GM19455 (cell line): ENCODE measurements around the gene LIMK2.

ENCODE experiments used
- ATAC-seq: cut with Tn5 transposase; IDR thresholded peaks from one replicate; pipeline ENCODE4 v1.9.1; 2021; ENCODE audit not compliant: unreplicated experiment

Gene LIMK2

DNA sequence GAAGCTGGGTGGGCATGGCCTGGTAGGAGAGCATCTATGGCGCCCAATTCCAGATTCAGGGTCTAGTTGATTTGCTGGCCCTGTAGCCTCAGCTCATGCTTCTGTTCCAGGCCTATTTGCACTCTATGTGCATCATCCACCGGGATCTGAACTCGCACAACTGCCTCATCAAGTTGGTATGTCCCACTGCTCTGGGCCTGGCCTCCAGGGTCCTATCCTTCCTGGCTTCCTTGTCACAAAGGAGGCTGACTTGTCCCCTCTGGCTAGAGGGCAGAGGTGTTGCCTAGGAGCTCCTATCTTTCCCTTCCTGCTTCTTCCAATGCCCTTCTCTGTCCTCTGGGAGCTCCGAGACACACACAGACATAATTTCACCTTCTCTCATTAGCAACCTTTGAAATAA is 58.9 kb downstream of the LIMK2 start:
- no peak for ATAC-seq

DNA sequence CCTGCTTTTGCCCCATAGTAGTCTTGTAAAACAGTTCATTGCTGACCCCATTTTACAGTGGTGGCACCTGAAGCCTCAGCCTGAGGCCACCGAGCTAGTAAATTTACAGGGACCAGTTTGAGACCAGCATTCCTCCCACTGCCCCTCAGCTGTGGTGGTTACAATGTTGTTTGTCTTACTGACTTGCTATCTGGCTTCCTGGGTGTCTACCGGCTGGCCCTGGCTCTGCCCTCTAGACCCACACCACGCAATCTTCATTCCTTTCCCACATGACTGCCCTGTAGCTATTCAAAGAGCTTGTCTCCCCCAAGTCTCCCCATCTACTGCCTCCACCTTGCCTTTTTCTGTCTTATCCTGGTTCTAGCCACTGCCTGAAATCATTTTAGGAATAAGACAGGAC is 59.4 kb downstream of the LIMK2 start:
- no peak for ATAC-seq

DNA sequence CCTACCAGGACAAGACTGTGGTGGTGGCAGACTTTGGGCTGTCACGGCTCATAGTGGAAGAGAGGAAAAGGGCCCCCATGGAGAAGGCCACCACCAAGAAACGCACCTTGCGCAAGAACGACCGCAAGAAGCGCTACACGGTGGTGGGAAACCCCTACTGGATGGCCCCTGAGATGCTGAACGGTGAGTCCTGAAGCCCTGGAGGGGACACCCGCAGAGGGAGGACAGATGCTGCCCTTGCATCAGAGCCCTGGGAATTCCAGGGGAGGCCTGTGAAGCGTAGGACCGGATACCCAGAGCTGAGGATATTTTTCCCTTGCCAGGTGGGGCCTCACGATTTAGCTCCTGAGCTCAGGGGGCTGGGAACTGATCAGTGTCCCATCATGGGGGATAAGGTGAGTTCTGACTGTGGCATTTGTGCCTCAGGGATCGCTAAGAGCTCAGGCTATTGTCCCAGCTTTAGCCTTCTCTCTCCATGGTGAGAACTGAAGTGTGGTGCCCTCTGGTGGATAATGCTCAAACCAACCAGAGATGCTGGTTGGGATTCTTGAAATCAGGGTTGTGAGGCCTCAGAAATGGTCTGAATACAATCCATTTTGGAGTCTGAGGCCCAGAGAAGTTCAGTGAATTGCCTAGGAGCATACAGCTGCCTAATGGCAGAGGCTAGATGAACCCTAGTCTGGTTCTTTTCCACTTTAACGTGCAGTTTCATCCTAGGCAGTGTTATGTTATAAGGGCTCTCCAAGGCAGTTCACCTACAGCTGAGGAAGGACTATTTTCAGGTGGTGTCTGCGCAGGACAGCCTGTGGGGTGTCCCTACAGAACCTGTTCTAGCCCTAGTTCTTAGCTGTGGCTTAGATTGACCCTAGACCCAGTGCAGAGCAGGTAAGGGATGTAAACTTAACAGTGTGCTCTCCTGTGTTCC is 60.7 kb downstream of the LIMK2 start:
- ATAC-seq = no peak

DNA sequence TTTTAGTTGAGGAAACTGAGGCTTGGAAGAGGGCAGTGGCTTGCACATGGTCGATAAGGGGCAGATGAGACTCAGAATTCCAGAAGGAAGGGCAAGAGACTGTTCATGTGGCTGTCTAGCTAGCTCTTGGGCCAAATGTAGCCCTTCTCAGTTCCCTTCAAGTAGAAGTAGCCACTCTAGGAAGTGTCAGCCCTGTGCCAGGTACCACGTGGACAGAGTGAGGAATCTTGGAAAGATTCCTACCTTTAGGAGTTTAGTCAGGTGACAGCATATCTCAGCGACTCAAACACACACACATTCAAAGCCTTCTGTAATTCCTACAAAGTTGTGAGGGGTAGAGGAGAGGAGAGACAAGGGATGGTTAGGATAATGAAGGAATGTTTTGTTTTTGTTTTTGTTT is 61.9 kb downstream of the LIMK2 start:
- no peak for ATAC-seq

DNA sequence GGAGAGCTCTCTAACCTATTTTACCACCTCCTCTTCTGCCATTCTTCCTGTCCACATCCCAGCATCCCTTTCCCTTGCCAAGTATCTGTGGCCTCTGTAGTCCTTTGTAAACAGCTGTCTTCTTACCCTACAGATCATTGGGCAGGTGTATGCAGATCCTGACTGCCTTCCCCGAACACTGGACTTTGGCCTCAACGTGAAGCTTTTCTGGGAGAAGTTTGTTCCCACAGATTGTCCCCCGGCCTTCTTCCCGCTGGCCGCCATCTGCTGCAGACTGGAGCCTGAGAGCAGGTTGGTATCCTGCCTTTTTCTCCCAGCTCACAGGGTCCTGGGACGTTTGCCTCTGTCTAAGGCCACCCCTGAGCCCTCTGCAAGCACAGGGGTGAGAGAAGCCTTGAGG is 62.9 kb downstream of the LIMK2 start:
- ATAC-seq = no peak

DNA sequence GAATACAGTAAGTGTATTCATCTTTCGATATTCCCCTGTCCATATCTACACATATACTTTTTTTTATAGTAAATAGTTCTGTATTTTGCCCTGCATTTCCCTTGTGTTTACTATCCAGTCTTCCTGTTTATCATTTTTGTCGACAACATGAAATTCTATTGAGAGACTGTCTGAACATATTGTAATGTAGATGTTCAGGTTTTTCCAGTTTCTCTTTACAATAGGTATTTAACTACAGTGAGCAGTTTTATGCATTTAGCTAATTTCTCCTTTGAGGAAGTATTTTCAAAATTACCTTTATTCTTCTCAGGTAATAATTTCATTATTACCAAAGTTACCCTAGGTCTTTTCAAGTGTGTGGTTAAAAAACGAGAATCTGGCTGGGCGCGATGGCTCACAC is 63.5 kb downstream of the LIMK2 start:
- ATAC-seq = no peak

DNA sequence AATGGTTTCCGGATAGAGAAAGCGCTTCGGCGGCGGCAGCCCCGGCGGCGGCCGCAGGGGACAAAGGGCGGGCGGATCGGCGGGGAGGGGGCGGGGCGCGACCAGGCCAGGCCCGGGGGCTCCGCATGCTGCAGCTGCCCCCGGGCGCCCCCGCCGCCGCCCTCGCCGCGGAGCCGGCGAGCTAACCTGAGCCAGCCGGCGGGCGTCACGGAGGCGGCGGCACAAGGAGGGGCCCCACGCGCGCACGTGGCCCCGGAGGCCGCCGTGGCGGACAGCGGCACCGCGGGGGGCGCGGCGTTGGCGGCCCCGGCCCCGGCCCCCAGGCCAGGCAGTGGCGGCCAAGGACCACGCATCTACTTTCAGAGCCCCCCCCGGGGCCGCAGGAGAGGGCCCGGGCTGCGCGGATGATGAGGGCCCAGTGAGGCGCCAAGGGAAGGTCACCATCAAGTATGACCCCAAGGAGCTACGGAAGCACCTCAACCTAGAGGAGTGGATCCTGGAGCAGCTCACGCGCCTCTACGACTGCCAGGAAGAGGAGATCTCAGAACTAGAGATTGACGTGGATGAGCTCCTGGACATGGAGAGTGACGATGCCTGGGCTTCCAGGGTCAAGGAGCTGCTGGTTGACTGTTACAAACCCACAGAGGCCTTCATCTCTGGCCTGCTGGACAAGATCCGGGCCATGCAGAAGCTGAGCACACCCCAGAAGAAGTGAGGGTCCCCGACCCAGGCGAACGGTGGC is 64.5 kb downstream of the LIMK2 start:
- no peak for ATAC-seq

DNA sequence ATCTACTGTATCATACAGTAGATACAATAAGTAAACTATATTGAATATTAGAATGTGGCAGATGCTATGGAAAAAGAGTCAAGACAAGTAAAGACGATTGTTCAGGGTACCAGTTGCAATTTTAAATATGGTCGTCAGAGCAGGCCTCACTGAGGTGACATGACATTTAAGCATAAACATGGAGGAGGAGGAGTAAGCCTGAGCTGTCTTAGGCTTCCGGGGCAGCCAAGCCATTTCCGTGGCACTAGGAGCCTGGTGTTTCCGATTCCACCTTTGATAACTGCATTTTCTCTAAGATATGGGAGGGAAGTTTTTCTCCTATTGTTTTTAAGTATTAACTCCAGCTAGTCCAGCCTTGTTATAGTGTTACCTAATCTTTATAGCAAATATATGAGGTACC is 65.6 kb downstream of the LIMK2 start:
- ATAC-seq = no peak

DNA sequence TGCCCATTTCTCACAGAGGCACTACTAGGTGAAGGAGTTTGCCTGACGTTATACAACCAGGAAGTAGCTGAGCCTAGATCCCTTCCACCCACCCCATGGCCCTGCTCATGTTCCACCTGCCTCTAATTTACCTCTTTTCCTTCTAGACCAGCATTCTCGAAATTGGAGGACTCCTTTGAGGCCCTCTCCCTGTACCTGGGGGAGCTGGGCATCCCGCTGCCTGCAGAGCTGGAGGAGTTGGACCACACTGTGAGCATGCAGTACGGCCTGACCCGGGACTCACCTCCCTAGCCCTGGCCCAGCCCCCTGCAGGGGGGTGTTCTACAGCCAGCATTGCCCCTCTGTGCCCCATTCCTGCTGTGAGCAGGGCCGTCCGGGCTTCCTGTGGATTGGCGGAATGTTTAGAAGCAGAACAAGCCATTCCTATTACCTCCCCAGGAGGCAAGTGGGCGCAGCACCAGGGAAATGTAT is 66.1 kb downstream of the LIMK2 start:
- ATAC-seq = no peak

DNA sequence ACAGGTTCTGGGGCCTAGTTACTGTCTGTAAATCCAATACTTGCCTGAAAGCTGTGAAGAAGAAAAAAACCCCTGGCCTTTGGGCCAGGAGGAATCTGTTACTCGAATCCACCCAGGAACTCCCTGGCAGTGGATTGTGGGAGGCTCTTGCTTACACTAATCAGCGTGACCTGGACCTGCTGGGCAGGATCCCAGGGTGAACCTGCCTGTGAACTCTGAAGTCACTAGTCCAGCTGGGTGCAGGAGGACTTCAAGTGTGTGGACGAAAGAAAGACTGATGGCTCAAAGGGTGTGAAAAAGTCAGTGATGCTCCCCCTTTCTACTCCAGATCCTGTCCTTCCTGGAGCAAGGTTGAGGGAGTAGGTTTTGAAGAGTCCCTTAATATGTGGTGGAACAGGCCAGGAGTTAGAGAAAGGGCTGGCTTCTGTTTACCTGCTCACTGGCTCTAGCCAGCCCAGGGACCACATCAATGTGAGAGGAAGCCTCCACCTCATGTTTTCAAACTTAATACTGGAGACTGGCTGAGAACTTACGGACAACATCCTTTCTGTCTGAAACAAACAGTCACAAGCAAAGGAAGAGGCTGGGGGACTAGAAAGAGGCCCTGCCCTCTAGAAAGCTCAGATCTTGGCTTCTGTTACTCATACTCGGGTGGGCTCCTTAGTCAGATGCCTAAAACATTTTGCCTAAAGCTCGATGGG is 66.7 kb downstream of the LIMK2 start:
- ATAC-seq = no peak

DNA sequence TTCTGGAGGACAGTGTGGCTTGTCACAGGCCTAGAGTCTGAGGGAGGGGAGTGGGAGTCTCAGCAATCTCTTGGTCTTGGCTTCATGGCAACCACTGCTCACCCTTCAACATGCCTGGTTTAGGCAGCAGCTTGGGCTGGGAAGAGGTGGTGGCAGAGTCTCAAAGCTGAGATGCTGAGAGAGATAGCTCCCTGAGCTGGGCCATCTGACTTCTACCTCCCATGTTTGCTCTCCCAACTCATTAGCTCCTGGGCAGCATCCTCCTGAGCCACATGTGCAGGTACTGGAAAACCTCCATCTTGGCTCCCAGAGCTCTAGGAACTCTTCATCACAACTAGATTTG is 67.2 kb downstream of the LIMK2 start:
- ATAC-seq = no peak

DNA sequence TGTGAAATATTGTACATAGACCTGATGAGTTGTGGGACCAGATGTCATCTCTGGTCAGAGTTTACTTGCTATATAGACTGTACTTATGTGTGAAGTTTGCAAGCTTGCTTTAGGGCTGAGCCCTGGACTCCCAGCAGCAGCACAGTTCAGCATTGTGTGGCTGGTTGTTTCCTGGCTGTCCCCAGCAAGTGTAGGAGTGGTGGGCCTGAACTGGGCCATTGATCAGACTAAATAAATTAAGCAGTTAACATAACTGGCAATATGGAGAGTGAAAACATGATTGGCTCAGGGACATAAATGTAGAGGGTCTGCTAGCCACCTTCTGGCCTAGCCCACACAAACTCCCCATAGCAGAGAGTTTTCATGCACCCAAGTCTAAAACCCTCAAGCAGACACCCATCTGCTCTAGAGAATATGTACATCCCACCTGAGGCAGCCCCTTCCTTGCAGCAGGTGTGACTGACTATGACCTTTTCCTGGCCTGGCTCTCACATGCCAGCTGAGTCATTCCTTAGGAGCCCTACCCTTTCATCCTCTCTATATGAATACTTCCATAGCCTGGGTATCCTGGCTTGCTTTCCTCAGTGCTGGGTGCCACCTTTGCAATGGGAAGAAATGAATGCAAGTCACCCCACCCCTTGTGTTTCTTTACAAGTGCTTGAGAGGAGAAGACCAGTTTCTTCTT is 67.9 kb downstream of the LIMK2 start:
- ATAC-seq = no peak

DNA sequence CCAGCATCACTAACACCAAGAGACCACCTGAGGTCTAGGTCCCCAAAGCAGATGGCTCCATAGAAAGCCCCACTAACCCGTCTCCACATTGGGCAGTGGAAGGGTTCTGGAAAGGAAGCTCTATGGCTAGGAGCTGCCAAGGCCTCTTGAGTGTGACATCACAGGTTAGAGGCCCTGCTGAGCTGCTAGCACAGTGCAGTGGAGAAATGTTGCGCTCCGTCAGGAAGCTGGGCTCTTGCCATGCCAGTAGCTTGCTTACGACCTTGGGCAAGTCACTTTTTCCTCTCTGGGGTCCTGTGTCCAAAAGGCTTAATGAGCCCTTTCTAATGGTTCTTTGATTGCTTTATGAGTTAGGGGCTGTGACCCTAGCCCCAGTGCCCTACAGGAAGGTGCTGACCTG is 69.6 kb downstream of the LIMK2 start:
- no peak for ATAC-seq

DNA sequence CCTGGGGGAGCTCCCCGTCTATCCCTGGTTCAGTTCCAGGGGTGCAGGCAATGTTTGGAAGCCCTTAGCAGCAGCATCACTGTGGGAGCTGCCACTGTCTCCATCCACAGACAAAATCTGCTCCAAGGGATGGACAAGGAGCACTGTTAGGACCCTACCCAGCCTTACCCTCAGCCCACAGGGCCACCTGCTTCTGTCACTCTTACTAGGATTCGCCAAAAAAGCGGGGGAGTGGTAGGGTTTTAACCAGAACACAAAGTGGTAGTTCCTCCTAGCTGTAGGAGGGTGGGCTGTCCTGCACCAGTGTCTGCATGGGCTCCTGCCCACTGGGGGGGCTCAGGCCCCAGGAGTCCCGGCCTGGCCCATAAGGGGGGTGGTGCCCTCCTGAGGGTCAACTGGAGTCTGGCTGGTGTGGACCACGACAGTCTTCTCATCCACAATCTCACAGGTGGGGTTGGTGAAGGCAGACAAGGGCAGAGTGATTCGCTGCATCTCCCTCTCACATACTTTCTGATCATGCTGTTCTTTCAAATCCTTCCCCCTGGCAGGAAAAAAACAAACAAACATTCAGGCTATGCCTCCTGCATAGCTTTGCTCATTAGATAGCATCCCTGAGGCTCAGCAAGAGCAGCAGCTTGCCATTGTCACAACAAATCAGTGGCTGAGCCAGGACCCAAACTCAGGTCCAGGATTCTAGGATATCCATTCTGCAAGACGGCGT is 70.8 kb downstream of the LIMK2 start:
- ATAC-seq = no peak

DNA sequence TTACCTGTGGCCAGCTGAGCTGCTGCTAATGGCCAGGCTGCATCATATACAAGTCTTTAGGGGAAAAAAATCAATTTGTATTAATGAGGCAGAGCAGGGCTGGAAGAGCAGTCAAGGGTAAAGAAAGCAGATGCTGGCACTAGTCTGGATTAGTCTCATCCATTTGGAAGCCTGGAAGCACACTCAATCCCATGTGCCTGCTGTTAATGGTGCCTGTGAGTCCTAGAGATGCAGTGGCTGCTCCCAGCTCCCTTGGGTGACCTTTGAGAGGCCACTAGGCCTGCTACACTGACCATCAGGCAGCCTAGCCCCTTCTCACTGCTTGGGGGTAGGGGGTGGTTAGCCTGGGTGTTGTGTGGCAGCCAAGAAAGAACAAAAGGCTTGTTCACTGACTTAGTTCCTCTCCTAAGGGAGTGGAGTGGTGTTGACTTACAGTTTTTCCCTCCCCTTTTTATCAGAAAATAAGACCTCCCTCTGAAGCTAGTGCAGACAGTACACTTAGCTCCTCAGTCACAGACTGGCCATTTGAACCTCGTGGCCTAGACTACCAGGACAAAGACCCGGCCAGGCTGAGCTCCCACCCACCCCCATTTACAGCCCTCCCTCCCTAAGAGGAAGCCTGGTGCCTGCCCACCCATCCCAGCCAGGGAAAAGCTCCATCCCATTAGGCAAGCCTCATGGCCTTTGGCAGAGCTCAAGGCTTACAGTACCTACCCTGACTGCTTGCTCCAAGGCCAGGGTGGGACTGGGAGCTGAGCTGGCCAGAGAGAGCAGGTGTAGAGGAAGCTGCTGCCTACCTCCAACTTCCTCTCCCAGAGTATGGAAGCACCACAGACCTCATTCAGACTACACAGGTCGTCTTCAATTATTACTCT is 72.4 kb downstream of the LIMK2 start:
- ATAC-seq = no peak

DNA sequence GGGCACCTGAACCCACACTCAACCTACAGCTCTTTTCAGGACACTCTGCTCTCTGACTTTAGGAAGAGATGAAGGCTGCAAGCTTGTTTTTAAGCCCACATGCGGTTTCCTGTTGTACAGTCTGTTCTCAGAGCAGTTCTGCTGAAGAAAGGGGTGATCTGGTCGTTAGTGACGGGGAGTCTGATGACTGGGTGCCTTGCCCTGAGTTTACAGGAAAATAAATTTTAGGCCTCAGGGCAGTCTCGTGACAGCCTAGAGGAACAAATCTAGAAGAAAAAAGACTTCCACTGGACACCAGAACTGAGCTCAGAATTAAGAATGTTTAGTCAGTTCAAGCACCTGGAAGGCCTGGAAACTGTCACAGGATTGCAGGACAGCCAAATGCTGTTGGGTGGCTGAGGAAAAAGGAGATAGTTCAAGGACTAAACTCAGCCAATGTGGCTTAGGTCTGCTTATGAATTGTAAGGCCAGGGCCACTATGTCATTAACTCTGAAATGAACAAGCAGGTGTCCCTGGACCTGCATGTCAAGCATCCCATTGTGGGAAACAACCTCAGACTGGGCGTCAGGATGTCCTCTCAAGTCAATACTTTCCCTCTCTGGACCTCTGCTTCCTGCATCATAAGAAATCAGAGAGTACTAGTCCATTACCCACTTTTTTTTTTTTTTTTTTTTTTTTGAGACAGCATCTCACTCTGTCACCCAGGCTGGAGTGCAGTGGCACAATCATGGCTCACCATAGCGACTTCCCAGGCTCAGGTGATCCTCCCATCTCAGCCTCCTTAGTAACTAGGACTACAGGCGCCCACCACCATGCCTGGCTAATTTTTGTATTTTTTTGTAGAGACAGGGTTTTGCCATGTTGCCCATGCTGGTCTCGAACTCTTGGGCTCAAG is 74.5 kb downstream of the LIMK2 start:
- no peak for ATAC-seq

DNA sequence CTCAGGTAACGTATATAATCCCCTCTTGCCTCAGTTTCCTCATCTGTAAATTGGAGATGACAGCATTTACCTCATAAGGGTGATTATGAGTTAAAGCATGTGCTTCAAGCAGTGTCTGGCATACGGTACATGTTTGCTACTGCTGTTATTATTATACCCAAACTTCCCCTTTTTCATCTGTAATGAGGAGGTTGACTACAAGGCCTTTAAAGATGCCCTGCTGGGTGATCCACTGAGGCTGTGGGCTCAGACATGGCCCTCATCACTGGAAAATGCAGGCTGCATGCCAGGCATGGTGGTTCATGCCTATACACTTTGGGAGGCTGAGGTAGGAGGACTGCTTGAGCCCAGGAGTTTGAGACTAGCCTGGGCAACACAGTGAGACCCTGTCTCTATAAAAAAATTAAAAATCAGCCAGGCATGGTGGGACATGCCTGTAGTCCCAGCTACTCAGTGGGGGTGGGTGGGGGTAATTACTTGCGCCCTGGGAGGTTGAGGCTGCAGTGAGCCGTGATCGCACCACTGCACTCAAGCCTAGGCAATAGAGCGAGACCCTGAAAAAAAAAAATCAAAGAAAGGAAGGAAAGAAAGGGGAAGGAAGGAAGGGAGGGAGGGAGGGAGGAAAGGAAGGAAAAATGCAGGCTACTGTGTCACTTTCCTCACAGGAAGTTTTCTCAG is 75.9 kb downstream of the LIMK2 start:
- no peak for ATAC-seq
